ENCODE data around the gene RYR2.
A peak's percentile ranks its signal among the peaks of the same experiment; 100 is the strongest.

RYR2 gene

GRCh38 chr1:237791592-237791991, 749.6 kb downstream of the RYR2 start:
- H3K27ac ChIP-seq: no peak overlapping the region
- no peak for TF ChIP-seq ZFX (IDR thresholded peaks at IDR 0.05)
- no peak for TF ChIP-seq CTCF (conservative IDR thresholded peaks at IDR 0.05)

- no peak overlapping the region for H3K27ac ChIP-seq
- TF ChIP-seq ZFX (IDR thresholded peaks at IDR 0.05): no peak
- no peak for TF ChIP-seq CTCF (conservative IDR thresholded peaks at IDR 0.05)
These were observed 750.2 kb downstream of the RYR2 start for GRCh38 chr1:237792149-237792548.

GRCh38 chr1:237792726-237793125, 750.7 kb downstream of the RYR2 start:
- TF ChIP-seq CTCF (conservative IDR thresholded peaks at IDR 0.05) (no peak), ZFX (IDR thresholded peaks at IDR 0.05) (no peak)
- no peak overlapping the region for H3K27ac ChIP-seq

- H3K27ac ChIP-seq: no peak overlapping the region
- TF ChIP-seq ZFX (IDR thresholded peaks at IDR 0.05): no peak
- no peak for TF ChIP-seq CTCF (conservative IDR thresholded peaks at IDR 0.05)
These were observed 752.1 kb downstream of the RYR2 start for GRCh38 chr1:237794071-237794470.

- no peak overlapping the region for H3K27ac ChIP-seq
- TF ChIP-seq ZFX (IDR thresholded peaks at IDR 0.05) (no peak), CTCF (conservative IDR thresholded peaks at IDR 0.05) (no peak)
These were observed 753.6 kb downstream of the RYR2 start for GRCh38 chr1:237795558-237795957.

DNA sequence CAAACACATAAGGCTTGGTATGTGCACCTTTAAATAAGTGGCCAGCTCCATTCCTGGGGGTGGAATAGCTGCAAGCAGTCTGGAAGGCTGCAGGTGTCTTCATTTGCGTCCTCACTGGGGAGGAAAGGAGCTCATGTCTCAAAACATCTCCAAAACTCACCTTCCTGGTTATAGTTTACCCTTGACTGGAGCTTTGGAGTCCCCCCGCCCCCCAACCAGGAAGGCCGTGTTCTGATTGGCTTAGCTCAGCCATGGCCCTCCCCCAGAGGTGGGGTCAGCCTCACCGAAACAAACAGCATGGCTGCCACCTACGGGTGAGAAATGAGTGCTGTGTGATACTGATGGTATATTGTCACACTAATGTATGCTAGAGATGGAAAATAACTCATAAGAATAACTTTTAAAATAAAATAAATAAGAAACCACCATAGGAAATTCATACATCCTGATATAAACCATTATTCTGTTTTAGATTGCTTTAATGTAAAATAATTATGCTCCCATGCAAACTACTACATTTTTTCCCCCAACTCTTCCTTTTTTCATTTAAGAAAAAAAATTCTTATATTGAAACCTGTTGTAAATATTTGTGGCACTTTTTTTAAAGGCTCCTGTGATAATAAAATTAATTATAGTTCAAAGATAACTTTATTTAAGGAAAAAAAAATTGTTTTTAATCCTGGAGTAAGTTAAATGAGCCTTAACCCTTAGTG, 757.9 kb downstream of the RYR2 start:
- H3K27ac ChIP-seq: no peak overlapping the region
- TF ChIP-seq CTCF (conservative IDR thresholded peaks at IDR 0.05) (peak; percentile 88), ZFX (IDR thresholded peaks at IDR 0.05) (no peak)

- TF ChIP-seq CTCF (conservative IDR thresholded peaks at IDR 0.05): no peak
These were observed 762.5 kb downstream of the RYR2 start for GRCh38 chr1:237804516-237804915.

More at GRCh38 chr1:237804516-237804915, 762.5 kb downstream of the RYR2 start:
- no peak overlapping the region for H3K27ac ChIP-seq
